A549 treated with dexamethasone at 1 μM for 4 hours (cell line): ENCODE results near the gene CXCL5. TPM values are rescaled to one million over a fixed set of nuclear protein-coding genes. Genes with fewer than 3 reads are reported as not detected.

Experiments
- total RNA-seq: library from RNA; stranded (reverse); fragments of 200-300 nt; extraction: Qiagen RNA extraction; gene quantifications from 5 replicates; pipeline ENCODE4 v1.2.3, GENCODE V29; 2022

CXCL5 gene
- 24.2 to 32.4 TPM (median 25.3 TPM) in 5 replicates for total RNA-seq

DNA sequence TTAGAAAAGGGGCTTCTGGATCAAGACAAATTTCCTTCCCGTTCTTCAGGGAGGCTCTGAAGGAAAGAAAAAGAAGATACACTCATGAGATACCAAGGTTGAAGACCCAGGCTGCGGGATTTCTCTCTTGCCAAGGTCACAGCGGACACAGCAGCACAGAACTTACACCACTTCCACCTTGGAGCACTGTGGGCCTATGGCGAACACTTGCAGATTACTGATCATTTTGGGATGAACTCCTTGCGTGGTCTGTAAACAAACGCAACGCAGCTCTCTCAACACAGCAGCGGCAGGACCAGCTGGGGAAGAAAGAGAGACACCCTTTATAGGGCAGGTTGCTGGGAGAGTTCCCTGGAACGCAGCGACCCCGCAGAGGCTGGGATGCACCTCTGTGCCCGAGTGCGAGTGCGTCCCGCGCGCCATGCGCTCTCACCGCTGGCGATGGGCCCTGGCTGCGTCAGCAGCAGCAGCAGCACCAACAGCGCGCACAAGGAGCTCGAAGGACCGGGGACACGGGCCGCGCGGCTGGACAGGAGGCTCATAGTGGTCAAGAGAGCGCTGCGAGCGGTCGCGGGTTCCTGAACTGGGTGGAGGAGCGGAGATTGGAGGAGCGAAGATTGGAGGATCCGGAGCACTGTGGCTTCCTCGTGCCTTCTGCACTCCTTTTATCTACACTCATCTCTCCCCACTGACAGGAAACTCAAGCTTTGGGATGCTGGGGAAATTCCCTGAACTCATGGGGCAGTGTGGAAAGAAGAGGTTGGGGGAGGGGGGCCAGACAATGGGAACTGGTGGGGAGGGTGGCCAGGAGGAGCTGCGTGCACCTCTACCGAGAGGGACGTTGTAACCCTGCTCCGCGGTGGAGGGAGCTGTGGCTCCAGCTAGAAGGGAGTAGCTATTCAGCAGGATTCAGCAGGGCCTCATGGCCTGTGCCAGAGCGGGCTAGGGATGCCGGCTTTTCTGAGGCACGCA, at the start of gene CXCL5:
TSS of gene CXCL5 (minus strand) at position 638 of the 972 bp plus-strand sequence. CDS start at position 542, 96 bp downstream.

DNA sequence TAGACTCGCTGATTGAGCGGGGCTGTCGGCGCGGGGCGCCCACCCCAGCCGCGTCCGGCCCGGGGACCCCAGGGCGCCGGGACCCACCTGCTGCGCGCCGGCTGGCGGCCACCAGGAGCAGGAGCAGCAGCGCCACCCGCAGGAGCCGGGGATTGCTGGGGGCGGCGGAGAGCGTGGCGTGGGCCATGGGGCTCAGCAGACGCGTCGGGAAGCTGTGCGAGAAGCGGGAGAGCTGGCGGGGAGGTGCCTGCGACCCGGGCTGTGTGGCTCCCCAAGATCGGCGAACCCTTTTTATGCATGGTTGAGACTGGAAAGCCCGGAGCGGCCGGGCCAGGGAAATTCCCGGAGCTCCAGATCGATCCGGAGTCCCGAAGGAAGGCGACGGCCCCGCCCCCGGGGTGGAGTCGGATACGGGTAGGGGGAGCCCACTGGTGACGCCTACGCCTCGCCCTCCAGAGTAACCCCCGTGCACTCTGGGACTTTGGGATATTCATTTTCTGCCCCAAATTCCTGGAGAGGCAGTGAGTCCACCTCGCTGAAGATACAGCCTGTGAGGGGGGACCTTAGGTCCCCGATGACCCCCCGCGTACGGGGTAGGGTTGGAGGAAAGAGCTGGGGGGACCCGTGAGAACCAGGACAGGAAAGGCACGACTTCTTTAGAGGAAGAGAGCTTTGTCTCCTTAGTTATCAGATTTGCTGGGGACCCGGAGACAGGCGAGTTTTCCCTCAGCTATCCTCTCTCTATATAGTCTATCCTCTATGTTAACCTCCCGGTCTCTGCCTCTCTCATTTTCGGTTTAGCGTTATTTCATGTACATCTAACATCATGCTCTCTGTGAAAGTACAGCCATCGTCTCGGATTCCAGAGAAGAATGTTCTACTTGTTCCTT, 40.2 kb upstream of the CXCL5 start, which contains the start of gene CXCL3:
TSS of gene CXCL3 (minus strand) at position 265 of the 890 bp plus-strand sequence. CDS start at position 187, 78 bp downstream.

DNA sequence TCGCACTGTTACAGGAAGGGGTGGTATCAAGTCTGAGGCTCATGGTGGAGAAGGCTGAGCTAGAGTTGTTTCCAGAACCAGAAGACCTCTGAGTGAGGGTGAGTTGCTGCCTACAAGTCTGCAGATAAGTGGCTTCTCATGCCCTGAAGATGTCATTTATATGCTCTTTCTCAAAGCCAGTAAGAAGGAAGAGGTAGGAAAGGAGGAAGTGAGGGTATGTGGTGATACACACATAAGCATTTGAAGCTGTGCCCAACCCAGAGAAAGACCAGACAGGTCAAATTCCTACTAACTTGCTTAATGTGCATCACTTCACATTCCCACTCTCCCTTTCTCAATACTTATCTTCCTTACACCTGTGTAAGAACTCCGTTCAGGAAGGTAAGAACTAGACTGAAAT, 10.4 kb downstream of the CXCL5 start, which contains the start of gene PPBP:
TSS of gene PPBP (minus strand) at position 130 of the 400 bp plus-strand sequence. CDS start at position 43, 87 bp downstream.

Other genes starting within 250 kb of the CXCL5 start
- gene CXCL6, start 162.0 kb downstream of the CXCL5 start, total RNA-seq, result not detected in 5 replicates
- not detected in 5 replicates for gene PF4V1, start 145.4 kb downstream of the CXCL5 start, total RNA-seq
- 3.8 to 6.0 TPM (median 4.3 TPM) in 5 replicates for gene CXCL1, start 129.3 kb downstream of the CXCL5 start, total RNA-seq
- gene PF4, start 16.6 kb downstream of the CXCL5 start, total RNA-seq, result 0.57 to 0.98 TPM (median 0.88 TPM) in 5 replicates
- 0.17 to 0.20 TPM in 2 of 5 replicates, not detected in the others for gene PPBP, start 10.5 kb downstream of the CXCL5 start, total RNA-seq
- gene CXCL3, start 40.0 kb upstream of the CXCL5 start, total RNA-seq, result 2.4 to 3.7 TPM (median 2.6 TPM) in 5 replicates
- gene CXCL2, start 100.5 kb upstream of the CXCL5 start, total RNA-seq, result 8.5 to 10.4 TPM (median 9.7 TPM) in 5 replicates
- 7.2 to 9.5 TPM (median 8.9 TPM) in 5 replicates for gene MTHFD2L, start 159.4 kb upstream of the CXCL5 start, total RNA-seq